ENCODE results near the gene MAST3. TPM values are rescaled to one million over a fixed set of nuclear protein-coding genes. Genes with fewer than 3 reads are reported as not detected.
"Not testable (repeated sequence)": the region's sequence is repeated elsewhere in the genome, so short reads cannot be mapped to it uniquely, and the experiment has no call there.

Gene MAST3
- total RNA-seq, 1 donor from 2014 or later, result 13.4 TPM

DNA sequence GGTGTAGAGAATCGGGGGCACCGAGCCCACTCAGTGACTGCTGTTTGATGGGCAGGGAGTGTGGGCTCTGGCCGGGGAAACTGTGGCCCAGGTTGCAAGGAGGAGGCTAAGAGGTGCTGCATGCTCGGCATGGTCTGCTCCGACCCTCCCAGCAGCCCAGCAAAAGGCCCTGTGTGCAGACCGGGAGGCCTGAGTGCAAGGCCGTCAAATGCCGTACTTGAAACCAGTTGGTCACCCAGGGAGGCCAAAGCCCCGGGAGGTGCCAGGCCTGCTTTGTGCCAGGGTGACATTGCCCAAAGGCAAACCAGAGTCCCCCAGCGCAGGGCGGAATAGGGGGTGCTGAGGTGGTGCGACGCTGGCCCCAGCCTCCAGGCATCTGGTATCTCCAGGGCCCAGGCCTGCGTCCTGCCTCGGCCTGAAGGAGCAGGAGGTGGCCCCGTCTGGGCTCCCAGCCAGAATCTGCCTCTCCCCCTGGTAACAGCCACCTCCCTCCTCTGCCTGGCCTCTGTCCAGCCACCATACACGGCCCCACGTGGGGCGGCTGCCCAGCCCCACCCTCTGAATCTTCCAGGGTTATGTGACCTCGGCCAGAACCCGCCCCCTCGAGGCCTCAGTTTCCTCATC, 59.4 kb downstream of the MAST3 start:
- DNase-seq (ENCODE audit: low read depth, low spot score), result no peak
- Mint-ChIP-seq H3K27me3 (ENCODE audit: low read depth) (no peaks in the 10 kb centered on the region), H3K4me1 (peaks cover 41% of the 10 kb centered on the region), H3K4me3 (peak overlapping the region; percentile 70), H3K27ac (ENCODE audit: unreplicated experiment) (no peak overlapping the region), H3K36me3 (ENCODE audit: low read depth) (peaks cover 2% of the 10 kb centered on the region), H3K9me3 (no peaks in the 10 kb centered on the region)
- no peak for TF ChIP-seq CTCF (conservative IDR thresholded peaks at IDR 0.05)

- H3K36me3 Mint-ChIP-seq (ENCODE audit: low read depth), result peaks cover 2% of the 10 kb centered on the region
- no peak for TF ChIP-seq CTCF (conservative IDR thresholded peaks at IDR 0.05)
- peak overlapping the region; percentile 70 for H3K4me3 Mint-ChIP-seq
- peak; percentile 53 for DNase-seq (ENCODE audit: low read depth, low spot score)
- H3K27ac Mint-ChIP-seq (ENCODE audit: unreplicated experiment), result no peak overlapping the region
- peaks cover 35% of the 10 kb centered on the region for H3K4me1 Mint-ChIP-seq
- no peaks in the 10 kb centered on the region for H3K27me3 Mint-ChIP-seq (ENCODE audit: low read depth)
- H3K9me3 Mint-ChIP-seq, result no peaks in the 10 kb centered on the region
Observed at GRCh38 chr19:18157465-18158063, 60.0 kb downstream of the MAST3 start.

GRCh38 chr19:18158467-18158866, 60.9 kb downstream of the MAST3 start:
- Mint-ChIP-seq H3K9me3 (no peaks in the 10 kb centered on the region), H3K4me3 (no peak overlapping the region), H3K27me3 (ENCODE audit: low read depth) (no peaks in the 10 kb centered on the region), H3K36me3 (ENCODE audit: low read depth) (peaks cover 4% of the 10 kb centered on the region), H3K4me1 (peaks cover 33% of the 10 kb centered on the region), H3K27ac (ENCODE audit: unreplicated experiment) (no peak overlapping the region)
- DNase-seq (ENCODE audit: low read depth, low spot score), result no peak
- no peak for TF ChIP-seq CTCF (conservative IDR thresholded peaks at IDR 0.05)

DNA sequence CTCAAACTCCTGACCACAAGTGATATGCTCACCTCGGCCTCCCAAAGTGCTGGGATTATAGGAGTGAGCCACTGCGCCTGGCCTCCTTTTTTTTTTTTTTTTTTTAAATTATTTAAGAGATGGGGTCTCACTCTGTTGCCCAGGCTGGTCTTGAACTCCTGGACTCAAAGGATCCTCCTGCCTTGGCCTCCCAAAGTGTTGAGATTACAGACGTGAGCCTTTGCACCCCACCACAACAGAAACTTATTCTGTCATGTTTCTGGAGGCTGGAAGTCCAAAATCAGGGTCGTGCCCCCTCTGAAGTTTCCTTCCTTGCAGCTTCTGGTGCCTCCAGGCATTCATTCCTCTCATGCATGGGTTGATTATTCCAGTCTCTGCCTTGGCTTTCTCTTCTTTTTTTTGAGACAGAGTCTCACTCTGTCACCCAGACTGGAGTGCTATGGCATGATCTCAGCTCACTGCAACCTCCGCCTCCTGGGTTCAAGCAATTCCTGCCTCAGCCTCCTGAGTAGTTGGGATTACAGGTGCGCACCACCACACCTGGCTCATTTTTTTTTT, 61.6 kb downstream of the MAST3 start:
- Mint-ChIP-seq H3K4me3 (peak overlapping the region; percentile 66), H3K4me1 (peaks cover 29% of the 10 kb centered on the region)
- H3K27me3 Mint-ChIP-seq (ENCODE audit: low read depth); H3K9me3 Mint-ChIP-seq; DNase-seq (ENCODE audit: low read depth, low spot score); H3K36me3 Mint-ChIP-seq (ENCODE audit: low read depth); H3K27ac Mint-ChIP-seq (ENCODE audit: unreplicated experiment): not testable (repeated sequence)

DNA sequence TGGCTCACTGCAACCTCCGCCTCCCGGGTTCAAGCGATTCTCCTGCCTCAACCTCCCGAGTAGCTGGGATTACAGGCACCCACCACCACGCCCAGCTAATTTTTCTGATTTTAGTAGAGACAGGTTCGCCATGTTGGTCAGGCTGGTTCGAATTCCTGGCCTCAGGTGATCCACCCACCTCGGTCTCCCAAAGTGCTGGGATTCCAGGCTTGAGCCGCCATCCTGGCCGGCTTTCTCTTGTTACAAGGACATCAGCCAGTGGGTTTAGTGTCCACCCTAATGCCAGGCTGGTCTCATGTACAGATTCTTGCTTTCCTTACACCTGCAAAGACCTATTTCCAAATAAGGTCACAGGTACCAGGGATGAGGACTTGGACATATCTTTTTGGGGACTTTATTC, 62.2 kb downstream of the MAST3 start:
- H3K9me3 Mint-ChIP-seq, result no peaks in the 10 kb centered on the region
- TF ChIP-seq CTCF (conservative IDR thresholded peaks at IDR 0.05), result no peak
- H3K27me3 Mint-ChIP-seq (ENCODE audit: low read depth), result no peaks in the 10 kb centered on the region
- no peak for DNase-seq (ENCODE audit: low read depth, low spot score)
- no peak overlapping the region for H3K27ac Mint-ChIP-seq (ENCODE audit: unreplicated experiment)
- H3K4me1 Mint-ChIP-seq, result peaks cover 24% of the 10 kb centered on the region
- peaks cover 4% of the 10 kb centered on the region for H3K36me3 Mint-ChIP-seq (ENCODE audit: low read depth)
- peak overlapping the region; percentile 83 for H3K4me3 Mint-ChIP-seq

GRCh38 chr19:18160493-18160970, 63.0 kb downstream of the MAST3 start:
- no peak overlapping the region for H3K27ac Mint-ChIP-seq (ENCODE audit: unreplicated experiment)
- no peak for DNase-seq (ENCODE audit: low read depth, low spot score)
- TF ChIP-seq CTCF (conservative IDR thresholded peaks at IDR 0.05), result no peak
- no peaks in the 10 kb centered on the region for H3K27me3 Mint-ChIP-seq (ENCODE audit: low read depth)
- H3K4me1 Mint-ChIP-seq, result peaks cover 24% of the 10 kb centered on the region
- peak overlapping the region; percentile 83 for H3K4me3 Mint-ChIP-seq
- H3K9me3 Mint-ChIP-seq, result no peaks in the 10 kb centered on the region
- H3K36me3 Mint-ChIP-seq (ENCODE audit: low read depth), result peaks cover 4% of the 10 kb centered on the region
